ENCODE measurements around the gene MIOS.
"Not testable (repeated sequence)": the region's sequence is repeated elsewhere in the genome, so short reads cannot be mapped to it uniquely, and the experiment has no call there.

The MIOS gene

GRCh38 chr7:7554649-7555575 lies 11.8 kb upstream of the MIOS start:
- DNase-seq = no peak

DNA sequence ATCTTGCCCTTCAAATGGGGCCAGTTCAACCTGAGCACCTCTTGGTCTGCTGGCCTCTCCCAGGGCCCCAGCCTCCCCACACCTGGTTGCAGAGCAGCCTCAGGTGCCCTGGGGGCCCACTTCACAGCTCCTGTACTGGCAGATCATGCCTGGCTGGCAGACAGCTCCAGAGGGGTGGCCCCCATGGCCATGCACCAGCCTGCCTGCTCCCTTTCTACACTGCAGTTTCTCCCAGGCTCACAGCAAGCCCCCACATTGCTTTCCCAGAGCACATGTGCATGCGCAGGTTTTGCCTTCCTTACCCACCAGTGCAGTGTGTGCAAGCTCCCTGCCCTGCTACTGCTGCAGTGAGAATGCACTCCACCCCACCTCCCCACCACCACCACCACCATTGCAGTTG lies 9.8 kb upstream of the MIOS start:
- DNase-seq = no peak

GRCh38 chr7:7557252-7557651 lies 9.4 kb upstream of the MIOS start:
- no peak for DNase-seq

DNA sequence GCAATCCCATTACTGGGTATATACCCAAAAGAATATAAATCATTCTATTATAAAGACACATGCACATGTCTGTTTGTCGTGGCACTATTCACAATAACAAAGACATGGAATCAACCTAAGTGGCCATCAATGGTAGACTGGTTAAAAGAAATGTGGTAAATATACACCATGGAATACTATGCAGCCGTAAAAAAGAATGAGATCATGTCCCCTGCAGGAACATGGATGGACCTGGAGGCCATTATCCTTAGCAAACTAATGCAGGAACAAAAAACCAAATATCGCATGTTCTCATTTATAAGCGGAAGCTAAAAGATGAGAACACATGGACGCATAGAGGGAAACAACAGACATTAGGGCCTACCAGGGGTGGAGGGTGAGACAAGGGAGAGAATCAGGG lies 5.1 kb upstream of the MIOS start:
- DNase-seq = not testable (repeated sequence)

- no peak for DNase-seq
Measured at GRCh38 chr7:7562736-7563135, 3.9 kb upstream of the MIOS start.

- DNase-seq = no peak
Measured at GRCh38 chr7:7563269-7563668, 3.4 kb upstream of the MIOS start.

- DNase-seq = no peak
Measured at GRCh38 chr7:7563813-7564212, 2.9 kb upstream of the MIOS start.

DNA sequence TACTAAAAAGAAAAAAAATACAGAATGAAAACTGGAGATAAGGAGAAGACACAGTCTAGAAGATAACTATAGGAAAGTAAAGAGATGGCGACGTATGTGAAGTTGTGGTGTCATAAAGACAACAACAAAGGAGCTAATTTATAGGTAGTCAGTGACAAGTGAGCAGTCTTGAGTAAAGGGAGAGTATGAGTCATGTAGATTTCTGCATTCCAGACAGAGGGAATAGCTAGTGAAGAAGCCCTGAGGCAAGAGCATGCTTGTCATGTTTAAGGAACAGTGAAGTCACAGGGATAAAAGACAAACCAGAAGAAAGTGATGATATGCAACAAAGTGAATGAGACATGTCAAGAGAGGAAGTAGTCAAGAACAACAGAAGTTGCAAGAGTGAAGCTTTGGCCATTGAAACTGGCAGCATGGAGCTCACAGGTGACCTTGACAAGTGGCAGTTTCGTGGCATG lies 2.3 kb upstream of the MIOS start:
- DNase-seq = no peak

- DNase-seq = no peak
Measured at GRCh38 chr7:7565018-7565680, 1.5 kb upstream of the MIOS start.

- DNase-seq = no peak
Measured at GRCh38 chr7:7565746-7566650, 686 bp upstream of the MIOS start.

DNA sequence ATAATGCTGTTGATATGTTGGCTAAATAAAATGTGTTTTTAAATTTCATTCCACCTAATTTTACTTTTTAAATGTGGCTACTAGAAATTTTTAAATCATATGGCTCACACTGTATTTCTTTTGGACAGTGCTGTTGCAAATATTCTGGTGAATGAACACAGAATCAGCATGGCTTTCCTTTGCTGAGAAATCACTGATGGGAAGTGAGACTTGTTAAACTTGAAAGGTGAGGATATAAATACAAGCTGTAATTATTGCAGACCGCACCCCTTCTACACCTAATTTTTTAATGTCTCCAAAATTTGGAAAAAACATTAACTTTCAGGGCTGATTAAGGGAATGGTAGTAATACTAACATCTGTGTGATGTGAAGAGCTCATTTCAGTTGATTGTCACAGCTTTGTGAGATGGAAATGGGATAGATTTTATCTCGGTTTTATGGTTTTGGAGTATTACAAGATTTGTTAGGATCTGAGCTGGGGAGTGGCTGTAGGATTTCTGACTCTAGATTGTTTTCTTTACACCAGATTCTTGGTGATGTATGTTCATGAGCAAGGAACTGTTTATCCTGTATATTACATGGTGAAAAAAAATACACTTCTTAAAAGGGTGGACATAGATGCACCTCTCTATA lies 1.3 kb downstream of the MIOS start:
- no peak for DNase-seq

DNA sequence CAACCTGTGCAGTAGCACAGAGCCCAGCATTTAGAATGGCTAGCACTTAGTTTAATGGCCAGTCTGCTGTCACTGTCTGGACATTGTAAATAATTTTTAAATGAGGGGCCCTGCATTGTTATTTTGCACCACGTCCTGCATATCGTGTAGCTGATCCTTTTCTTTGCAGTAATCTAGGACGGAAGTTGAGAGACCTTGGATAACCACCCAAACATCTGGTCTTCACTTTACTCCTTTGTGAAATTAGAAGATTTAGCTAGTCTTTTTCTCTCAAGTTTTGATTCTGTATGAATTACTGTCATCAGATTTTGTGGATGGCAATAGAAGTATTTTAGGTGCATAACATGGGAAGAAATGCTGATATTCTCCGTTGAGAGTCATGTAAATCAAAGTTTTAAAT lies 1.9 kb downstream of the MIOS start:
- DNase-seq = no peak

GRCh38 chr7:7569081-7569527 lies 2.4 kb downstream of the MIOS start:
- no peak for DNase-seq

- no peak for DNase-seq
Measured at GRCh38 chr7:7569615-7570014, 2.9 kb downstream of the MIOS start.

- DNase-seq = no peak
Measured at GRCh38 chr7:7570584-7570983, 3.9 kb downstream of the MIOS start.

DNA sequence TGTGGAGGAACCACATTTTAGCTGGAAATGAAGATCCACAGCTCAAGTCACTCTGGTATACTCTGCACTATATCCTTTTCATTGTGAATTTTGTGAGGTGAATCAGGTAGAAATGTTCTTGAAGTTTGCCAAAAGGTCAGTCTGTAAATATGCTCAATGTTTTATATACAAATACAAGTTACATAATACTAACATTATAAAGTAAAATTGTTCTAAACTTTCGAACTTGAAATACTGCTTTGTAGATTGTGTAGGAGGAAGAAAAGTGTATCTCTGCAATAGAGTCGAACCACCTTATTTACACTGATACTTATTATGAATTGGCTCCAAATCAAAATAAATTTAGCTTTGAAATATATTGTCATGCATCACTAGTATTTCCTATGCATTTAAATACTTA lies 7.0 kb downstream of the MIOS start:
- DNase-seq = no peak

DNA sequence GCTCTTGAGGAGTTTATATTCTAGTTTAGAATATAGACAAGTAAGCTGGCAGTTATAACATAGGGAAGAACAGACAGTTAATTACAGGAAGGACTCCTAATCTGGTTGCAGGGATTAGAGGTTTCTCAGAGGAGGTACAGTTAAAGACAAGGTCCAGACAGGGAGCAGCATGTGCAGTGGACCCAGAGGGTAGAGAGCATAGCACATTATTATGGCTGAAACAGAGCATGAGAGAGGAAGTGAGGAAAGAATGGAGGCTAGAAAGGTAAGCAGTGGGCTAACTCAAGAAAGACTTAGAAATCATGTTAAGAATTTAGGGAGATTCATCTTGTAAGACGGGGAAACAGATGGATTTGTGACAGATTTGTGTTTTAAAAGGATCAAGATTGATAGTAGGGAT lies 9.7 kb downstream of the MIOS start:
- DNase-seq = no peak

- no peak for DNase-seq
Measured at GRCh38 chr7:7577888-7578287, 11.2 kb downstream of the MIOS start.

- DNase-seq = no peak
Measured at GRCh38 chr7:7579638-7580037, 13.0 kb downstream of the MIOS start.

- no peak for DNase-seq
Measured at GRCh38 chr7:7581531-7582179, 15.0 kb downstream of the MIOS start.

GRCh38 chr7:7582596-7582995 lies 15.9 kb downstream of the MIOS start:
- no peak for DNase-seq

DNA sequence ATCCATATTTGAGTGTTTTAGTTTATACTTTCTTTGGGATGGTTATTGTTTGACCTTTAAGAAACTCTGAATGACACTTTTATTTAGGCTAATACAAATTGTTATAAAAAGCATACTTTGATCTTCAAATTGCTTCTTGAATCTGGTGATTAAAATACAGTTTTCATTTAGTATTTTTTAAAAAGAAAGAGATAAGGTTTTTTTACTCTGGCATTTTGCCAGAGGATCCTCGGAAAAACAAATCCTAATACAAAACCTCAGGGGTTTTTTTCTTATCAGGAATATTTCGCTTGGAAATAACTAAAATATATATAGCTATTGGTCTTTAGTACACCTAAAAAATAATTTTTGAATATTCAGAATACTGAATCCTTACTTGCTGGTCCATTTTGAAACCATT lies 17.0 kb downstream of the MIOS start:
- DNase-seq = no peak

All from activated CD4-positive, CD25-positive, alpha-beta regulatory T cell treated with anti-CD3 and anti-CD28 coated beads, Interleukin-2, amount 50 U/mL, for 72 hours (primary cell).